ENCODE results near the gene TAAR9.

DNA sequence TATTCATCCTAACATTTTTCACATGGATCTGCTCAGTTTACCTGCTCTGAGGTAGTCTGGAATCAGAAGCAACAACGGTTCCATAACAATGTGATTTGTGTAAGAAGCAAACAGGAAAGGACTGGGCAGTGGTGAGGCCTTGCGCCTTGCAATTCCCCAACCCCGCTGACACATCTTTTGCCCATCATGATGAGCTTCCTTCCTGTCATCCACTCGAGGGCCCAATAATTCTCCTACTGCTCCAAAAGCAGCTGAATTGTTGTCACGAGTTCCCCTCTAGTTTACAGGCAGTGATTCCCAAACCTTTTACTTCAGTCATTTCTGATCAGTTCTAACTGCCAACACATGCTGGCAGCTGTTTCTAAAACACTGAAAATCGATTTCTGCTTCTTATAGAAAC lies 48.1 kb upstream of the TAAR9 start:
- no peak for TF ChIP-seq ZFX (IDR thresholded peaks at IDR 0.05; ENCODE audit: borderline replicate concordance)
- TF ChIP-seq, protein P1, sequence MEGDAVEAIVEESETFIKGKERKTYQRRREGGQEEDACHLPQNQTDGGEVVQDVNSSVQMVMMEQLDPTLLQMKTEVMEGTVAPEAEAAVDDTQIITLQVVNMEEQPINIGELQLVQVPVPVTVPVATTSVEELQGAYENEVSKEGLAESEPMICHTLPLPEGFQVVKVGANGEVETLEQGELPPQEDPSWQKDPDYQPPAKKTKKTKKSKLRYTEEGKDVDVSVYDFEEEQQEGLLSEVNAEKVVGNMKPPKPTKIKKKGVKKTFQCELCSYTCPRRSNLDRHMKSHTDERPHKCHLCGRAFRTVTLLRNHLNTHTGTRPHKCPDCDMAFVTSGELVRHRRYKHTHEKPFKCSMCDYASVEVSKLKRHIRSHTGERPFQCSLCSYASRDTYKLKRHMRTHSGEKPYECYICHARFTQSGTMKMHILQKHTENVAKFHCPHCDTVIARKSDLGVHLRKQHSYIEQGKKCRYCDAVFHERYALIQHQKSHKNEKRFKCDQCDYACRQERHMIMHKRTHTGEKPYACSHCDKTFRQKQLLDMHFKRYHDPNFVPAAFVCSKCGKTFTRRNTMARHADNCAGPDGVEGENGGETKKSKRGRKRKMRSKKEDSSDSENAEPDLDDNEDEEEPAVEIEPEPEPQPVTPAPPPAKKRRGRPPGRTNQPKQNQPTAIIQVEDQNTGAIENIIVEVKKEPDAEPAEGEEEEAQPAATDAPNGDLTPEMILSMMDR (IDR thresholded peaks at IDR 0.05), result no peak
